ENCODE data around the gene DLK2.

Gene DLK2

GRCh38 chr6:43493833-43494232 is 38.5 kb upstream of the DLK2 start:
- Histone ChIP-seq H3K36me3 (peaks cover 22% of the 10 kb centered on the region), H3K27me3 (ENCODE audit: insufficient read depth, low read depth, severe bottlenecking) (no peaks in the 10 kb centered on the region), H3K4me3 (ENCODE audit: low read depth, low read length) (no peak overlapping the region), H3K9me3 (ENCODE audit: severe bottlenecking) (no peaks in the 10 kb centered on the region), H3K27ac (no peak overlapping the region)
- no peak for TF ChIP-seq CTCF (IDR thresholded peaks at IDR 0.05; ENCODE audit: low read depth, low read length)
- no peak for DNase-seq

- no peaks in the 10 kb centered on the region for H3K9me3 ChIP-seq (ENCODE audit: severe bottlenecking)
- H3K36me3 ChIP-seq = peaks cover 18% of the 10 kb centered on the region
- DNase-seq = no peak
- H3K4me3 ChIP-seq (ENCODE audit: low read depth, low read length) = no peak overlapping the region
- no peak for TF ChIP-seq CTCF (IDR thresholded peaks at IDR 0.05; ENCODE audit: low read depth, low read length)
- no peak overlapping the region for H3K27ac ChIP-seq
- H3K27me3 ChIP-seq (ENCODE audit: insufficient read depth, low read depth, severe bottlenecking) = no peaks in the 10 kb centered on the region
Observed at GRCh38 chr6:43493230-43493629, 37.9 kb upstream of the DLK2 start.

- DNase-seq = no peak
- Histone ChIP-seq H3K4me3 (ENCODE audit: low read depth, low read length) (no peak overlapping the region), H3K27me3 (ENCODE audit: insufficient read depth, low read depth, severe bottlenecking) (no peaks in the 10 kb centered on the region), H3K27ac (no peak overlapping the region), H3K9me3 (ENCODE audit: severe bottlenecking) (no peaks in the 10 kb centered on the region), H3K36me3 (peaks cover 13% of the 10 kb centered on the region)
- TF ChIP-seq CTCF (IDR thresholded peaks at IDR 0.05; ENCODE audit: low read depth, low read length) = no peak
Observed at GRCh38 chr6:43492673-43493072, 37.3 kb upstream of the DLK2 start.

- H3K27me3 ChIP-seq (ENCODE audit: insufficient read depth, low read depth, severe bottlenecking) = no peaks in the 10 kb centered on the region
- no peak for TF ChIP-seq CTCF (IDR thresholded peaks at IDR 0.05; ENCODE audit: low read depth, low read length)
- H3K4me3 ChIP-seq (ENCODE audit: low read depth, low read length) = no peak overlapping the region
- H3K9me3 ChIP-seq (ENCODE audit: severe bottlenecking) = no peaks in the 10 kb centered on the region
- DNase-seq = no peak
- H3K36me3 ChIP-seq = peaks cover 11% of the 10 kb centered on the region
- H3K27ac ChIP-seq = no peak overlapping the region
Observed at GRCh38 chr6:43491750-43492661, 36.7 kb upstream of the DLK2 start.

- no peaks in the 10 kb centered on the region for H3K9me3 ChIP-seq (ENCODE audit: severe bottlenecking)
- no peak overlapping the region for H3K27ac ChIP-seq
- H3K27me3 ChIP-seq (ENCODE audit: insufficient read depth, low read depth, severe bottlenecking) = no peaks in the 10 kb centered on the region
- DNase-seq = no peak
- no peak overlapping the region for H3K4me3 ChIP-seq (ENCODE audit: low read depth, low read length)
- no peak for TF ChIP-seq CTCF (IDR thresholded peaks at IDR 0.05; ENCODE audit: low read depth, low read length)
- H3K36me3 ChIP-seq = peaks cover 16% of the 10 kb centered on the region
Observed at GRCh38 chr6:43490523-43490939, 35.2 kb upstream of the DLK2 start.

All from WERI-Rb-1 (cell line).